K562 (cell line): Measurements from ENCODE around the gene CYB5D1. TPM values are rescaled to one million over a fixed set of nuclear protein-coding genes. Genes with fewer than 3 reads are reported as not detected.
A peak's percentile ranks its signal among the peaks of the same experiment; 100 is the strongest.

Experiments used
- ATF3 ChIP-seq, 2 experiments: fragments of 450-650 bp in 1 of 2; sonication (generic) in 1 of 2; formaldehyde crosslinking in 1 of 2; IDR thresholded peaks in 1 of 2; conservative IDR thresholded peaks in 1 of 2; 2 replicates each; pipeline versions ENCODE4 v1.6.1 to v1.8.1; 2016 to 2023; ENCODE audit warnings: mild to moderate bottlenecking in 2 of 2, moderate library complexity in 2 of 2, inconsistent platforms in 1 of 2, missing genetic modification reagents in 1 of 2
- E2F6 ChIP-seq, 2 experiments: IDR thresholded peaks; 2 replicates each; pipeline ENCODE4 v1.6.1; 2011; ENCODE audit warnings: borderline replicate concordance in 1 of 2, control low read depth in 1 of 2, low read depth in 1 of 2, low read length in 1 of 2, mild to moderate bottlenecking in 1 of 2, mixed read lengths in 1 of 2, moderate library complexity in 1 of 2; ENCODE audit not compliant: insufficient read depth in 1 of 2, insufficient read length in 1 of 2, poor library complexity in 1 of 2, severe bottlenecking in 1 of 2; ENCODE audit errors: extremely low read depth in 1 of 2
- HDAC3 ChIP-seq: fragments of 450-650 bp; IDR thresholded peaks from 2 replicates; pipeline ENCODE4 v1.6.1; 2018; ENCODE audit warnings: borderline replicate concordance, mild to moderate bottlenecking, moderate library complexity; ENCODE audit not compliant: partially characterized antibody
- MAX ChIP-seq: sonication (generic); formaldehyde crosslinking; IDR thresholded peaks from 2 replicates; pipeline ENCODE4 v1.9.0; 2022; ENCODE audit warnings: mild to moderate bottlenecking, missing genetic modification reagents
- MCM5 ChIP-seq: fragments of 450-650 bp; IDR thresholded peaks from 2 replicates; pipeline ENCODE4 v1.6.1; 2016; ENCODE audit warnings: low read depth
- MLLT1 ChIP-seq, 2 experiments: fragments of 450-650 bp; IDR thresholded peaks; 2 replicates each; pipeline ENCODE4 v1.6.1; 2016
- POLR3A ChIP-seq: IDR thresholded peaks from 2 replicates; pipeline ENCODE4 v1.6.1; 2011; ENCODE audit warnings: borderline replicate concordance, mild to moderate bottlenecking, moderate library complexity; ENCODE audit not compliant: insufficient read length, insufficient read depth; ENCODE audit errors: extremely low read depth
- TAL1 ChIP-seq: fragments of 450-650 bp; IDR thresholded peaks from 2 replicates; pipeline ENCODE4 v1.6.1; 2016; ENCODE audit warnings: mild to moderate bottlenecking
- TBP ChIP-seq: optimal IDR thresholded peaks from 2 replicates; pipeline ENCODE3; 2011; ENCODE audit warnings: low read depth, low read length, improper control_type of control experiment
- TCFL5 ChIP-seq: fragments of 250-450 bp; sonication (Bioruptor Pico); conservative IDR thresholded peaks from 2 replicates; pipeline ENCODE4 v1.6.1; 2021; ENCODE audit warnings: mild to moderate bottlenecking, moderate library complexity, matching md5 sums
- TOE1 ChIP-seq, 2 experiments: fragments of 450-650 bp in 1 of 2; sonication (generic) in 1 of 2; formaldehyde crosslinking in 1 of 2; IDR thresholded peaks; 2 replicates each; pipeline versions ENCODE4 v1.7.1 to v1.8.0; 2016 to 2022; ENCODE audit warnings: borderline replicate concordance in 2 of 2, mild to moderate bottlenecking in 2 of 2, antibody characterized with exemption in 1 of 2, inconsistent platforms in 1 of 2, low read depth in 1 of 2, missing genetic modification reagents in 1 of 2, moderate library complexity in 1 of 2
- VEZF1 ChIP-seq: fragments of 200-800 bp; sonication (Bioruptor generic); IDR thresholded peaks from 2 replicates; pipeline ENCODE4 v1.6.1; 2017; ENCODE audit warnings: missing genetic modification characterization, missing compliant biosample characterization
- ZFP91 ChIP-seq: sonication (generic); formaldehyde crosslinking; IDR thresholded peaks from 2 replicates; pipeline ENCODE4 v1.8.0; 2022; ENCODE audit warnings: mild to moderate bottlenecking, missing genetic modification reagents
- ZNF384 ChIP-seq: IDR thresholded peaks from 2 replicates; pipeline ENCODE4 v1.6.1; 2012; ENCODE audit warnings: low read depth, low read length, improper control_type of control experiment
- ZNF740 ChIP-seq, 3 experiments: fragments of 200-800 bp in 1 of 3; sonication (Bioruptor generic) in 1 of 3; sonication (generic) in 1 of 3; formaldehyde crosslinking in 1 of 3; IDR thresholded peaks; 2 replicates each; pipeline versions ENCODE4 v1.6.1 to v1.8.0; 2016 to 2022; ENCODE audit warnings: mild to moderate bottlenecking in 2 of 3, missing compliant biosample characterization in 2 of 3, missing genetic modification characterization in 2 of 3, missing genetic modification reagents in 1 of 3
- polyA plus RNA-seq, 8 experiments: library from polyadenylated mRNA; depleted of rRNA in 4 of 8; stranded (reverse) in 5 of 8; unstranded in 3 of 8; fragments of >200 nt; fragmentation: Nextera tagmentation in 2 of 8; fragmentation: Illumina TruSeq in 1 of 8; extraction: Ambion mirVana in 2 of 8; extraction: Trizol in 1 of 8; gene quantifications; 2 replicates each; pipeline versions ENCODE4 v1.2.1 to v1.2.3, GENCODE V29; 2011 to 2014; ENCODE audit warnings: inconsistent platforms in 1 of 8, missing spikeins in 1 of 8
- total RNA-seq, 7 experiments: library from RNA; depleted of rRNA in 6 of 7; stranded (reverse); fragments of >200 nt in 6 of 7; fragmentation: Illumina TruSeq in 2 of 7; extraction: Trizol in 2 of 7; gene quantifications; 2 replicates each; pipeline versions ENCODE4 v1.2.1 to v1.2.3, GENCODE V29; 2011 to 2021; ENCODE audit warnings: low replicate concordance in 1 of 7

CYB5D1 gene
- total and polyA plus RNA-seq, 9 of the 15 experiments (the other 6 are each of a cell fraction or from before 2014, with no cell fraction given): 2.4 to 7.9 (median 5.7) TPM

GRCh38 chr17:7843536-7844291 is 14.1 kb upstream of the CYB5D1 start (continued):
- TF ChIP-seq TOE1 (IDR thresholded peaks at IDR 0.05; ENCODE audit: borderline replicate concordance) (peak; percentile 18; the same call in 1 of the 2 replicates), TOE1 (CRISPR knock-in tag; IDR thresholded peaks at IDR 0.05; ENCODE audit: borderline replicate concordance, low read depth) (no peak), HDAC3 (peak; percentile 50), TBP (peak; percentile 14), VEZF1 (peak; percentile 94), ATF3 (IDR thresholded peaks at IDR 0.05) (peak; percentile 79), ATF3 (CRISPR knock-in tag; conservative IDR thresholded peaks at IDR 0.05) (no peak), ZNF740 (CRISPR knock-in tag; IDR thresholded peaks at IDR 0.05) (peak; percentile 94), ZNF740 (tag; IDR thresholded peaks at IDR 0.05) (peak in 1 of 2 experiments; percentile 80; a peak in 2 of 4 replicates), ZNF384 (no peak), ZFP91 (peak; percentile 83), POLR3A (no peak), TAL1 (no peak), E2F6 (IDR thresholded peaks at IDR 0.05; ENCODE audit: borderline replicate concordance in 1 of 2, extremely low read depth in 1 of 2, insufficient read depth in 1 of 2, insufficient read length in 1 of 2, low read depth in 1 of 2, low read length in 1 of 2, poor library complexity in 1 of 2, severe bottlenecking in 1 of 2) (peak in 1 of 2 experiments; percentile 31), MAX (CRISPR knock-in tag) (peak; percentile 52), TCFL5 (no peak), MLLT1 (IDR thresholded peaks at IDR 0.05) (peak in 1 of 2 experiments; percentile 11; a peak in 1 of 4 replicates), MCM5 (no peak)
